Measurements from ENCODE around the gene LAMA5.

The LAMA5 gene

DNA sequence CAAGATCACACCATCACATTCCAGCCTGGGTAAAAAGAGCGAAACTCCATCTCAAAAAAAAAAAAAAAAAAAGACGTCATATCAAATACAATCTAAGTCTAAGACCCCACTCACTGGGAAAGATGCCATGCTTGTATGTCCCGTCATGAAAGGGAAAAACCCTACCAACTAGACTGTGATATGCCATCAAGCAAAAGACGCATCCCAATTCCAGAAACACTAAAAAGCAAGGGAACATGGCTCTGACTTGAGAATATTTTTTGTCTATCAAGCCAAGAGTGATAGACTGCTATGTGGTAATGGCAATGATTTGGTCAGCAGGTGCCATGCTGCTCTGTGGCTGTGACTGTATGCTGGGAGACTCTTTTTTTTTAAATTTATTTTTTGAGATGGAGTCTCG, 23.0 kb downstream of the LAMA5 start:
- no peak for TF ChIP-seq TAF1 (IDR thresholded peaks at IDR 0.05; ENCODE audit: low read depth)
- no peak for TF ChIP-seq TEAD4 (IDR thresholded peaks at IDR 0.05)
- TF ChIP-seq, protein P1, sequence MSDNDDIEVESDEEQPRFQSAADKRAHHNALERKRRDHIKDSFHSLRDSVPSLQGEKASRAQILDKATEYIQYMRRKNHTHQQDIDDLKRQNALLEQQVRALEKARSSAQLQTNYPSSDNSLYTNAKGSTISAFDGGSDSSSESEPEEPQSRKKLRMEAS (IDR thresholded peaks at IDR 0.05), result no peak
- no peak for TF ChIP-seq CREB1 (IDR thresholded peaks at IDR 0.05; ENCODE audit: low read depth)
- TF ChIP-seq YY1 (IDR thresholded peaks at IDR 0.05; ENCODE audit: low read depth), result no peak
- TF ChIP-seq ZBTB7A (IDR thresholded peaks at IDR 0.05; ENCODE audit: low read depth), result no peak
- TF ChIP-seq EGR1 (IDR thresholded peaks at IDR 0.05), result no peak
- no peak for TF ChIP-seq CEBPB (IDR thresholded peaks at IDR 0.05)
- no peak for TF ChIP-seq EP300 (IDR thresholded peaks at IDR 0.05; ENCODE audit: borderline replicate concordance)
- TF ChIP-seq NFIC (IDR thresholded peaks at IDR 0.05), result no peak
- TF ChIP-seq, protein P2, sequence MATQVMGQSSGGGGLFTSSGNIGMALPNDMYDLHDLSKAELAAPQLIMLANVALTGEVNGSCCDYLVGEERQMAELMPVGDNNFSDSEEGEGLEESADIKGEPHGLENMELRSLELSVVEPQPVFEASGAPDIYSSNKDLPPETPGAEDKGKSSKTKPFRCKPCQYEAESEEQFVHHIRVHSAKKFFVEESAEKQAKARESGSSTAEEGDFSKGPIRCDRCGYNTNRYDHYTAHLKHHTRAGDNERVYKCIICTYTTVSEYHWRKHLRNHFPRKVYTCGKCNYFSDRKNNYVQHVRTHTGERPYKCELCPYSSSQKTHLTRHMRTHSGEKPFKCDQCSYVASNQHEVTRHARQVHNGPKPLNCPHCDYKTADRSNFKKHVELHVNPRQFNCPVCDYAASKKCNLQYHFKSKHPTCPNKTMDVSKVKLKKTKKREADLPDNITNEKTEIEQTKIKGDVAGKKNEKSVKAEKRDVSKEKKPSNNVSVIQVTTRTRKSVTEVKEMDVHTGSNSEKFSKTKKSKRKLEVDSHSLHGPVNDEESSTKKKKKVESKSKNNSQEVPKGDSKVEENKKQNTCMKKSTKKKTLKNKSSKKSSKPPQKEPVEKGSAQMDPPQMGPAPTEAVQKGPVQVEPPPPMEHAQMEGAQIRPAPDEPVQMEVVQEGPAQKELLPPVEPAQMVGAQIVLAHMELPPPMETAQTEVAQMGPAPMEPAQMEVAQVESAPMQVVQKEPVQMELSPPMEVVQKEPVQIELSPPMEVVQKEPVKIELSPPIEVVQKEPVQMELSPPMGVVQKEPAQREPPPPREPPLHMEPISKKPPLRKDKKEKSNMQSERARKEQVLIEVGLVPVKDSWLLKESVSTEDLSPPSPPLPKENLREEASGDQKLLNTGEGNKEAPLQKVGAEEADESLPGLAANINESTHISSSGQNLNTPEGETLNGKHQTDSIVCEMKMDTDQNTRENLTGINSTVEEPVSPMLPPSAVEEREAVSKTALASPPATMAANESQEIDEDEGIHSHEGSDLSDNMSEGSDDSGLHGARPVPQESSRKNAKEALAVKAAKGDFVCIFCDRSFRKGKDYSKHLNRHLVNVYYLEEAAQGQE (IDR thresholded peaks at IDR 0.05; ENCODE audit: low read depth), result no peak
- TF ChIP-seq, protein P3, sequence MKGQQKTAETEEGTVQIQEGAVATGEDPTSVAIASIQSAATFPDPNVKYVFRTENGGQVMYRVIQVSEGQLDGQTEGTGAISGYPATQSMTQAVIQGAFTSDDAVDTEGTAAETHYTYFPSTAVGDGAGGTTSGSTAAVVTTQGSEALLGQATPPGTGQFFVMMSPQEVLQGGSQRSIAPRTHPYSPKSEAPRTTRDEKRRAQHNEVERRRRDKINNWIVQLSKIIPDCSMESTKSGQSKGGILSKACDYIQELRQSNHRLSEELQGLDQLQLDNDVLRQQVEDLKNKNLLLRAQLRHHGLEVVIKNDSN (IDR thresholded peaks at IDR 0.05), result no peak

DNA sequence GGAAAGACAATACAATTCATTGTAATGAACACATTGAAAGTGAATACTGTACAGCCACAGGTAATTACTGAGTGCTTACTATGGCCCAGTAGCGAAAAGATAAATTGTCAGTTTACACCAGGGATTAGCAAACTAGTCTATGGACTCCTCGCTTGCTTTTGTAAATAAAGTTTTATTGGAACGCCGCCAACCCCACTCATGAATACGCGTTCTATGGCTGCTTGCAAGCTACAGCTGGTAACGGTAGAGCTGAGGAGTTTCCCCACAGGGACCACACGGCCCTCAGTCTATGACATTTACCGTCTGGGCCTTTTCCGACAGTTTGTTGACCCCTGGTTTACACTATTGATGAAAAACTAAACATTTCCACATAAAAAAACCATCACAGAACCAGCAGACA, 24.2 kb downstream of the LAMA5 start:
- TF ChIP-seq FOXM1 (IDR thresholded peaks at IDR 0.05; ENCODE audit: borderline replicate concordance, low read depth) (no peak), NFIC (IDR thresholded peaks at IDR 0.05) (peak; percentile 45), EGR1 (IDR thresholded peaks at IDR 0.05) (no peak), EP300 (IDR thresholded peaks at IDR 0.05; ENCODE audit: borderline replicate concordance) (no peak), ZBTB7A (IDR thresholded peaks at IDR 0.05; ENCODE audit: low read depth) (no peak), RAD21 (IDR thresholded peaks at IDR 0.05; ENCODE audit: low read depth) (no peak)

DNA sequence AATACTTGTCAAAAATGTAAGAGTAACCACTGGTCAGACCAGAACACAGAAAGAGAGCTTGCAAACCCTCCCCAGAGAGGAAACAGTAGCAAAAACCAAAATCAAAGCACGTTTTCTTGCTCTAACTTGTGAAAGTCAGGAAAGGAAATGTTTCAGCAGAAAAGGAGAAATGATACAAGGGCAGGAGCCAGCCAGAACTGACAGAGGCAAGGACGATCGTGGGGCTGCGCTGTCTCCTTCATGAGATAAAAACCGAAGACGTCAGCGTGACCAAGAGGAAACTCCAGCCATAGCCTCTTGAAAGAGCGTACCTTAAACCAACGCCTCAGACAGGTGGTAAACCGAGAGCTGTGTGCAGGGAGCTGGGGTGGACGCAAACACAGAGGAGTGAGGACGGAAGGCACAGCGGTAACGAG, 27.5 kb downstream of the LAMA5 start:
- no peak for TF ChIP-seq TCF12 (IDR thresholded peaks at IDR 0.05; ENCODE audit: low read depth)
- no peak for TF ChIP-seq ZBTB7A (IDR thresholded peaks at IDR 0.05; ENCODE audit: low read depth)
- TF ChIP-seq, protein P2 (IDR thresholded peaks at IDR 0.05; ENCODE audit: low read depth), result no peak
- TF ChIP-seq RAD21 (IDR thresholded peaks at IDR 0.05; ENCODE audit: low read depth), result no peak
- TF ChIP-seq, protein P1 (IDR thresholded peaks at IDR 0.05), result no peak
- no peak for TF ChIP-seq CEBPB (IDR thresholded peaks at IDR 0.05)
- no peak for TF ChIP-seq TEAD4 (IDR thresholded peaks at IDR 0.05)
- TF ChIP-seq EGR1 (IDR thresholded peaks at IDR 0.05), result no peak
- TF ChIP-seq FOXM1 (IDR thresholded peaks at IDR 0.05; ENCODE audit: borderline replicate concordance, low read depth), result no peak
- no peak for TF ChIP-seq NFIC (IDR thresholded peaks at IDR 0.05)
- no peak for TF ChIP-seq EP300 (IDR thresholded peaks at IDR 0.05; ENCODE audit: borderline replicate concordance)
- no peak for TF ChIP-seq CREB1 (IDR thresholded peaks at IDR 0.05; ENCODE audit: low read depth)
- TF ChIP-seq TAF1 (IDR thresholded peaks at IDR 0.05; ENCODE audit: low read depth), result no peak
- TF ChIP-seq, protein P3 (IDR thresholded peaks at IDR 0.05), result no peak
- TF ChIP-seq YY1 (IDR thresholded peaks at IDR 0.05; ENCODE audit: low read depth), result no peak

DNA sequence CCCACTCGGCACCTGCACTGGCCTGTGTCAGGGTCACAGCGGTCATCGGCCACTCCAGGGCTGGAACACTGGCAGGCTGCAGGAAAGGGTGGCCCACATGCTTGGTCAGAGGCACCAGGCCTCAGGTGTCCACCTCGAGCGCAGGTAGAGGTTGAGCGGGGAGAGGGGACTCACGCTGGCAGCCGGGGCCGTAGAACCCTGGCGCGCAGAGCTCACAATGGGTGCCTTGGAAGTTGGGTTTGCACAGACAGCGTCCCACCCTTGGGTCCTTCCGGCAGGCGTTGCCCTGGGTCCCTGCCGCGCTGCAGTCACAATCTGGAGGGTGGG, 28.9 kb downstream of the LAMA5 start:
- TF ChIP-seq TAF1 (IDR thresholded peaks at IDR 0.05; ENCODE audit: low read depth), result no peak
- TF ChIP-seq RAD21 (IDR thresholded peaks at IDR 0.05; ENCODE audit: low read depth), result no peak
- TF ChIP-seq FOXM1 (IDR thresholded peaks at IDR 0.05; ENCODE audit: borderline replicate concordance, low read depth), result no peak
- TF ChIP-seq NFIC (IDR thresholded peaks at IDR 0.05), result no peak

DNA sequence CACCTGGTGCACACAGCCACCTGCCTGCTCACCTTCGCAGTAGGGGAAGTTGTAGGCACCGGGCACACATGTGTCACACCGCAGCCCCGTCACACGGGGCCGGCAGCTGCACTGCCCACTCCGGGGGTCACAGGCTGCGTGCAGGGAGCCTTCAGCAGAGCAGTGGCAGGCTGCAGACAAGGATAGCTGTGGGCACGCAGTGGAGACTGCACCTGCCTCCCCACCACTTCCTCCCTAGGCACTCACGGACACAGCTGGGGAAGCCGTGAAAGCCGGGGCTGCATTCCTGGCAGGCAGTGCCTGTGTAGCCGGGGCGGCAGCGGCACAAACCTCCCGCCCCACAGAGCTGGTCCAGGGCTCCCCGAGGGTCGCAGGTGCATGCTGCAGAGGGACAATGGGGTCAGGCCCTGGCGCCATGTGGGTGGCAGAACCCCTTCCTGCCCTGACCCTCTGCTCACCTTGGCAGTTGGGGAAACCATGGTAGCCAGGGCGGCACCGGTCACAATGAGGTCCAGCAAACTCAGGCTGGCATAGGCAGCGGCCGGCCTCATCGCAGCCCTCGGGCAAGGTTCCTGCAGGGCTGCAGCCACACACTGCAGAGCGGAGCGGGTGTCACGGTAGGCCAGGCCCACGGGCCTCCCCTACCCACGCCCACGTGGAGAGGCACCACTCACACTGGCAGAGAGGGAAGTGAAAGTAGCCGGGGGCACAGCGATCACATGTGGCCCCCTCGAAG, 29.4 kb downstream of the LAMA5 start:
- TF ChIP-seq, protein P1 (IDR thresholded peaks at IDR 0.05), result no peak
- TF ChIP-seq, protein P2 (IDR thresholded peaks at IDR 0.05; ENCODE audit: low read depth), result no peak
- TF ChIP-seq CREB1 (IDR thresholded peaks at IDR 0.05; ENCODE audit: low read depth), result no peak
- no peak for TF ChIP-seq RAD21 (IDR thresholded peaks at IDR 0.05; ENCODE audit: low read depth)
- TF ChIP-seq EP300 (IDR thresholded peaks at IDR 0.05; ENCODE audit: borderline replicate concordance), result no peak
- no peak for TF ChIP-seq ZBTB7A (IDR thresholded peaks at IDR 0.05; ENCODE audit: low read depth)
- TF ChIP-seq EGR1 (IDR thresholded peaks at IDR 0.05), result no peak
- TF ChIP-seq YY1 (IDR thresholded peaks at IDR 0.05; ENCODE audit: low read depth), result no peak
